PC-3 (cell line): ENCODE measurements around the gene DIP2C. TPM values are rescaled to one million over a fixed set of nuclear protein-coding genes. Genes with fewer than 3 reads are reported as not detected.

Experiments used
- ATAC-seq: fragments of 200-7000 bp; cut with Tn5 transposase; 2 replicates; pipeline ENCODE4 v1.9.1; 2020; ENCODE audit warnings: mild to moderate bottlenecking, moderate library complexity
- BruUV-seq: library from RNA; stranded (reverse); fragments of 400-500 nt; replicated peaks from 2 replicates; lab custom pipeline; 2021; lab: Mats Ljungman, UMichigan
- CTCF ChIA-PET: fragments of 300-600 bp; sonication (Branson Sonifier 250); formaldehyde crosslinking; loops from one replicate; lab custom pipeline; 2022; ENCODE audit warnings: antibody characterized with exemption; lab: Charles Lee
- POLR2A ChIA-PET: fragments of 300-600 bp; sonication (Branson Sonifier 250); formaldehyde crosslinking; loops from one replicate; lab custom pipeline; 2022; ENCODE audit warnings: antibody characterized with exemption; ENCODE audit not compliant: unreplicated experiment; lab: Charles Lee
- DNase-seq: peaks from one replicate; pipeline ENCODE4 v3.0.0-alpha.2; 2015
- H2AFZ ChIP-seq: fragments of 300-600 bp; sonication (generic); 2 replicates; pipeline ENCODE4 v1.6.0; 2016; ENCODE audit warnings: antibody characterized with exemption, low read length
- H3F3A ChIP-seq: fragments of 300-600 bp; sonication (generic); one replicate; pipeline ENCODE4 v1.6.0; 2017; ENCODE audit warnings: antibody characterized with exemption, low read length, control low read depth, mild to moderate bottlenecking; ENCODE audit not compliant: unreplicated experiment
- H3K27ac ChIP-seq: fragments of 300-600 bp; sonication (generic); 2 replicates; pipeline ENCODE4 v1.5.1; 2016; ENCODE audit warnings: mild to moderate bottlenecking, low read length
- H3K27me3 ChIP-seq: fragments of 300-600 bp; sonication (generic); 2 replicates; pipeline ENCODE4 v1.6.1; 2016; ENCODE audit warnings: low read length, mixed read lengths
- H3K36me3 ChIP-seq: fragments of 300-600 bp; sonication (generic); 2 replicates; pipeline ENCODE4 v1.6.1; 2016; ENCODE audit warnings: low read depth, mixed run types, low read length, mixed read lengths
- H3K4me1 ChIP-seq: fragments of 300-600 bp; sonication (generic); 2 replicates; pipeline ENCODE4 v1.5.1; 2016; ENCODE audit warnings: low read length; ENCODE audit not compliant: insufficient read depth
- H3K4me2 ChIP-seq: fragments of 300-600 bp; sonication (generic); 2 replicates; pipeline ENCODE4 v1.6.0; 2016; ENCODE audit warnings: low read length
- H3K4me3 ChIP-seq: fragments of 300-600 bp; sonication (generic); 2 replicates; pipeline ENCODE4 v1.5.1; 2016; ENCODE audit warnings: mild to moderate bottlenecking, low read length, mixed read lengths
- H3K79me2 ChIP-seq: fragments of 300-600 bp; sonication (generic); 2 replicates; pipeline ENCODE4 v1.6.1; 2017; ENCODE audit warnings: low read length, mixed read lengths
- H3K9ac ChIP-seq: fragments of 300-600 bp; sonication (generic); 2 replicates; pipeline ENCODE4 v1.6.0; 2016; ENCODE audit warnings: mild to moderate bottlenecking, low read length
- H3K9me2 ChIP-seq: fragments of 300-600 bp; sonication (generic); replicated peaks from 2 replicates; pipeline ENCODE4 v1.6.1; 2016; ENCODE audit warnings: mixed run types, low read length, mixed read lengths
- H3K9me3 ChIP-seq: fragments of 300-600 bp; sonication (generic); 2 replicates; pipeline ENCODE4 v1.6.1; 2016; ENCODE audit warnings: low read length, mixed read lengths
- H4K20me1 ChIP-seq: fragments of 300-600 bp; sonication (generic); 2 replicates; pipeline ENCODE4 v1.6.1; 2016; ENCODE audit warnings: low read length, mixed read lengths
- EZH2 ChIP-seq: fragments of 300-600 bp; sonication (generic); IDR thresholded peaks from one replicate; pipeline ENCODE4 v1.6.1; 2017; ENCODE audit warnings: antibody characterized with exemption, mild to moderate bottlenecking, low read length; ENCODE audit not compliant: unreplicated experiment
- EZH2phosphoT487 ChIP-seq: fragments of 300-600 bp; sonication (generic); IDR thresholded peaks from 2 replicates; pipeline ENCODE4 v1.6.1; 2018; ENCODE audit warnings: mild to moderate bottlenecking, antibody characterized with exemption, low read length, borderline replicate concordance
- intact Hi-C: fragments of 100-400 bp; cut with micrococcal nuclease; formaldehyde crosslinking; loops from 2 replicates; pipeline ENCODE4 v1.9.0; 2023
- total RNA-seq: library from RNA; depleted of rRNA; stranded (reverse); fragments of >200 nt; gene quantifications from 2 replicates; pipeline ENCODE4 v1.2.3, GENCODE V29; 2014
- TF ChIP-seq, protein P1 (sequence below): fragments of 300-600 bp; sonication (generic); conservative IDR thresholded peaks from 2 replicates; pipeline ENCODE4 v1.5.1; 2017; ENCODE audit warnings: antibody characterized with exemption, low read depth, mild to moderate bottlenecking, low read length

Gene DIP2C
- total RNA-seq, 1 experiment from 2014 or later = 3.1 TPM

DNA sequence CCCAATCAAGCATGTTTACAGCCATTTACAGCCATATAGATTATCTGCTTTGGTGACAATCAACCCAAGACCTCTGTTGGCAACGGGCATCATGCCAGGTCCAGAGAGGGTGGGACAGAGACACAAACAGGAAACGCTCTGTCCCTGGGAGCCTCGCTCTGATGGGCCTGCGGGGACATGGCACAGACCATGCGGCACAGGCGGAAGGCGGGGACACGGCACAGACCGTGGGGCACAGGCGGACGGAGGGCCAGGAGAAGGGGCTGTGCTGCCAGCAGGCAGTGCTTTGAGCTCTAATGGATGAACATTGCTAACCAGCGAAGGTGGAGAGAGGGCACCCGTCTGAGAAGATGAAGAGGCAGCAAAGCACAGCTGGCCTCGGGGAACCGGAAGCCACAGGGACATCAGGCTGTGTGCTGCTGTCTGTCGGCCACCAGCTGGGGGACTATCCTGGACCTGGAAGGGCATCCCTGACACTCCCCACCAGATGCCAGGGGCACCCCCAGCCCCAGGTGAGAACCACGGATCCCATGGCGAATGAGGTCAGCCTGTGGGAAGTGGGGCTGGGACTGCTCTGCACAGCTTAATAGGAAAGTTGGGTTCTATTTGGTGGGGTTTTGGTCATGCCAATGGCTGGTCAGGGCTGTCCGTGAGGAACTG, 61.0 kb downstream of the DIP2C start:
- Histone ChIP-seq H3K9ac (no peak overlapping the region), H3K36me3 (no peaks in the 10 kb centered on the region), H3K9me3 (no peaks in the 10 kb centered on the region), H3K4me3 (no peak overlapping the region), H3F3A (no peaks in the 10 kb centered on the region), H2AFZ (no peak overlapping the region), H3K27ac (no peak overlapping the region), H3K9me2 (no peaks in the 10 kb centered on the region), H3K4me2 (no peak overlapping the region), H4K20me1 (no peaks in the 10 kb centered on the region), H3K27me3 (no peaks in the 10 kb centered on the region), H3K79me2 (no peaks in the 10 kb centered on the region), H3K4me1 (no peaks in the 10 kb centered on the region)
- ChIA-PET POLR2A (no interaction called here), CTCF (no interaction called here)
- BruUV-seq = no TSS peak
- no peak for TF ChIP-seq EZH2phosphoT487
- no peak for TF ChIP-seq EZH2
- TF ChIP-seq, protein P1, sequence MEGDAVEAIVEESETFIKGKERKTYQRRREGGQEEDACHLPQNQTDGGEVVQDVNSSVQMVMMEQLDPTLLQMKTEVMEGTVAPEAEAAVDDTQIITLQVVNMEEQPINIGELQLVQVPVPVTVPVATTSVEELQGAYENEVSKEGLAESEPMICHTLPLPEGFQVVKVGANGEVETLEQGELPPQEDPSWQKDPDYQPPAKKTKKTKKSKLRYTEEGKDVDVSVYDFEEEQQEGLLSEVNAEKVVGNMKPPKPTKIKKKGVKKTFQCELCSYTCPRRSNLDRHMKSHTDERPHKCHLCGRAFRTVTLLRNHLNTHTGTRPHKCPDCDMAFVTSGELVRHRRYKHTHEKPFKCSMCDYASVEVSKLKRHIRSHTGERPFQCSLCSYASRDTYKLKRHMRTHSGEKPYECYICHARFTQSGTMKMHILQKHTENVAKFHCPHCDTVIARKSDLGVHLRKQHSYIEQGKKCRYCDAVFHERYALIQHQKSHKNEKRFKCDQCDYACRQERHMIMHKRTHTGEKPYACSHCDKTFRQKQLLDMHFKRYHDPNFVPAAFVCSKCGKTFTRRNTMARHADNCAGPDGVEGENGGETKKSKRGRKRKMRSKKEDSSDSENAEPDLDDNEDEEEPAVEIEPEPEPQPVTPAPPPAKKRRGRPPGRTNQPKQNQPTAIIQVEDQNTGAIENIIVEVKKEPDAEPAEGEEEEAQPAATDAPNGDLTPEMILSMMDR = no peak
- intact Hi-C loops = no loop called here
- ATAC-seq (no peak), DNase-seq (no peak)

DNA sequence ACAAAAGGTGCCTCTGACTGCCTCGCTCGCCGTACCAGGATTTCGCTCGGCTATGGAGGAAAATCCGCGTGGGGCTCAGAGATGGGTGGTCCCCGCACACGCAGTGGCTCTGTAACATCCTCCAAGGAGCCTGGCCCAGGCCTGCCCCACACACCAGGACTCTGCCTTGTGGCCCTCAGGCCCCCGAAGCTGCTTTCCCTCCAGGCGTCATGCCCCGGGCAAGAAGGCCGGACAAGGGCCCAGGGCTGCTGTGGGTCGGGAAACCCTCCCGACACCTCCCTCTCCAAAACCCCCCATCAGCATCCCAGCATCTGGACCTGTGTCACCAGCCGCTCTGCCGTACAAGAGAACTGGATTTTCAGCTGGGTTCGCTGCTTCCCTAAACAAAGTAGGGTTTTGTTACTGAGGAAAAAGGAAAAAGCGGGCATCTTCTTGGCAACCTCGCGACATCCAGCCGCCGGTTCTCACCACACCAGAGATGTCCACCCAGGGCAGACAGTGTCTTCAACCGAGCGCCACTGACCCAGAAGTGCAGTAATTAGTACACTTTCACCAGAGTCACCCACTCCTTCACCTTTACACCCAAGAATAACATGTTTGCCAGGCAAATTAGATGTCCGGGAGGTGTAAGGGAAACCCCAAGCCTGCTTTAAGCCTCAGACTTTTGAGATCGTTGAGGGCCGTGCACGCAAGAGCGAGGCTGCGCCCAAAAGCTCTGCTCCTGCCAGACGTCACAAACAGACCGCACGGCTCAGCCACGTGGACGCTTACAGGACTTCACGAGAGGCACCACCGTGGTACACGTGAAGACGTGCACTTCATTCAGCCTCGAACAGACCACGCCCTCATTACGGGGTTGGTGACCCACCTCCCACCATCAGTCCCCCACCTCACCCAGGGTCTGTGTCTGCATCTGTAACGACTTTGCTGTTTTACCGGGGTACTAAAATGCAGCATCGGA, 62.2 kb downstream of the DIP2C start:
- no peaks in the 10 kb centered on the region for H3K36me3 ChIP-seq
- no peak overlapping the region for H3K4me3 ChIP-seq
- TF ChIP-seq, protein P1 = no peak
- no peak for TF ChIP-seq EZH2phosphoT487
- TF ChIP-seq EZH2 = no peak
- DNase-seq (no peak), ATAC-seq (no peak)
- H3K9me3 ChIP-seq = no peaks in the 10 kb centered on the region
- no peaks in the 10 kb centered on the region for H3K9me2 ChIP-seq
- no peak overlapping the region for H2AFZ ChIP-seq
- H4K20me1 ChIP-seq = no peaks in the 10 kb centered on the region
- no peaks in the 10 kb centered on the region for H3F3A ChIP-seq
- H3K79me2 ChIP-seq = no peaks in the 10 kb centered on the region
- CTCF ChIA-PET = no interaction called here
- BruUV-seq = no TSS peak
- H3K27me3 ChIP-seq = no peaks in the 10 kb centered on the region
- intact Hi-C loops = no loop called here
- H3K9ac ChIP-seq = no peak overlapping the region
- POLR2A ChIA-PET = no interaction called here
- H3K4me2 ChIP-seq = no peak overlapping the region
- H3K4me1 ChIP-seq = no peaks in the 10 kb centered on the region
- H3K27ac ChIP-seq = no peak overlapping the region
